ENCODE results near the gene LMOD2. TPM values are rescaled to one million over a fixed set of nuclear protein-coding genes. Genes with fewer than 3 reads are reported as not detected.

LMOD2 gene
- total and polyA plus RNA-seq, 11 donors, result 202 to 1,479 (median 751) TPM

- WGBS, 4 donors, result 91 to 96% (median 94%) methylated on average over 2 of the region's 2 CpGs
- ATAC-seq, result no peak
- TF ChIP-seq POLR2A (IDR thresholded peaks at IDR 0.05) (no peak), CTCF (IDR thresholded peaks at IDR 0.05) (no peak)
- no peak for DNase-seq
- Histone ChIP-seq H3K27me3 (no peaks in the 10 kb centered on the region), H3K4me1 (peaks cover 0 to 17% (median 0%) of the 10 kb centered on the region in 12 donors), H3K36me3 (peaks cover 0 to 26% (median 0%) of the 10 kb centered on the region in 9 donors), H3K27ac (peak overlapping the region in 4 of 12 donors; percentile 1 to 28 (median 8)), H3K9me3 (no peaks in the 10 kb centered on the region), H3K4me3 (no peak overlapping the region)
- intact Hi-C loops (cut with DNase I), result no loop called here
These were observed 27.8 kb upstream of the LMOD2 start for GRCh38 chr7:123627851-123628250.

- Histone ChIP-seq H3K9me3 (no peaks in the 10 kb centered on the region), H3K4me3 (no peak overlapping the region), H3K36me3 (peaks cover 0 to 26% (median 0%) of the 10 kb centered on the region in 9 donors), H3K4me1 (peaks cover 0 to 21% (median 0%) of the 10 kb centered on the region in 12 donors), H3K27me3 (no peaks in the 10 kb centered on the region), H3K27ac (no peak overlapping the region)
- DNase-seq (no peak), ATAC-seq (no peak)
- intact Hi-C loops (cut with DNase I), result no loop called here
- 88 to 94% (median 90%) methylated on average over 5 of the region's 5 CpGs for WGBS, 4 donors
- TF ChIP-seq POLR2A (IDR thresholded peaks at IDR 0.05) (no peak), CTCF (IDR thresholded peaks at IDR 0.05) (no peak)
These were observed 26.8 kb upstream of the LMOD2 start for GRCh38 chr7:123628829-123629228.

GRCh38 chr7:123629281-123629680 is 26.4 kb upstream of the LMOD2 start:
- no peak for TF ChIP-seq POLR2A (IDR thresholded peaks at IDR 0.05)
- no peak for TF ChIP-seq CTCF (IDR thresholded peaks at IDR 0.05)
- intact Hi-C loops (cut with DNase I), result no loop called here

GRCh38 chr7:123632808-123633207 is 22.9 kb upstream of the LMOD2 start:
- ATAC-seq (no peak), DNase-seq (no peak)
- TF ChIP-seq POLR2A (IDR thresholded peaks at IDR 0.05), result no peak
- no peak for TF ChIP-seq CTCF (IDR thresholded peaks at IDR 0.05)
- Histone ChIP-seq H3K27me3 (no peaks in the 10 kb centered on the region), H3K9me3 (no peaks in the 10 kb centered on the region), H3K4me1 (peaks cover 0 to 22% (median 6%) of the 10 kb centered on the region in 12 donors), H3K4me3 (no peak overlapping the region), H3K36me3 (peaks cover 0 to 8% (median 0%) of the 10 kb centered on the region in 9 donors), H3K27ac (peak overlapping the region in 1 of 12 donors; percentile 70)
- intact Hi-C loops (cut with DNase I), result loop anchor here in 2 of 10 donors (5.0 to 10.0 kb wide), 2 partner anchors 36 to 232 kb away; no protein-coding TSS in a partner anchor
- 79 to 86% (median 83%) methylated on average over 2 of the region's 2 CpGs for WGBS, 4 donors

More at GRCh38 chr7:123629281-123629680, 26.4 kb upstream of the LMOD2 start:
- peaks cover 0 to 26% (median 0%) of the 10 kb centered on the region in 9 donors for H3K36me3 ChIP-seq
- H3K27me3 ChIP-seq, result no peaks in the 10 kb centered on the region
- H3K27ac ChIP-seq, result no peak overlapping the region
- 81 to 90% (median 85%) methylated on average over 1 of the region's 1 CpG for WGBS, 4 donors
- ATAC-seq, result no peak
- no peaks in the 10 kb centered on the region for H3K9me3 ChIP-seq
- H3K4me1 ChIP-seq, result peaks cover 0 to 25% (median 0%) of the 10 kb centered on the region in 12 donors
- H3K4me3 ChIP-seq, result no peak overlapping the region
- DNase-seq, result no peak

Data from heart left ventricle (tissue), 16 donors.